Liver (tissue), 9 donors: ENCODE data around the gene RETN. TPM values are rescaled to one million over a fixed set of nuclear protein-coding genes. Genes with fewer than 3 reads are reported as not detected.

Source experiments
- DNase-seq: peaks from one replicate; pipeline ENCODE4 v3.0.0-alpha.2; 2017; ENCODE audit warnings: low spot score
- H3K27ac ChIP-seq, 2 donors: one replicate each; pipeline ENCODE4 v1.7.0; 2013; ENCODE audit warnings: inconsistent platforms in 2 of 2, low read length in 2 of 2, control low read depth in 1 of 2, low read depth in 1 of 2, mild to moderate bottlenecking in 1 of 2
- H3K27me3 ChIP-seq, 4 donors: one replicate each; pipeline versions ENCODE4 v1.6.1 to v1.7.0; 2013; ENCODE audit warnings: low read length in 3 of 4, inconsistent platforms in 1 of 4, mild to moderate bottlenecking in 1 of 4, moderate library complexity in 1 of 4; ENCODE audit not compliant: control insufficient read depth in 4 of 4, insufficient read depth in 4 of 4
- H3K36me3 ChIP-seq, 4 donors: one replicate each; pipeline versions ENCODE4 v1.6.1 to v1.7.0; 2013; ENCODE audit warnings: low read length in 3 of 4, mild to moderate bottlenecking in 3 of 4, low read depth in 1 of 4, moderate library complexity in 1 of 4; ENCODE audit not compliant: control insufficient read depth in 4 of 4, insufficient read depth in 3 of 4
- H3K4me1 ChIP-seq, 4 donors: one replicate each; pipeline versions ENCODE4 v1.6.1 to v1.7.0; 2013; ENCODE audit warnings: low read length in 3 of 4, mild to moderate bottlenecking in 3 of 4, moderate library complexity in 1 of 4; ENCODE audit not compliant: control insufficient read depth in 4 of 4, insufficient read depth in 4 of 4
- H3K4me3 ChIP-seq, 3 donors: one replicate each; pipeline versions ENCODE4 v1.6.1 to v1.7.0; 2013; ENCODE audit warnings: low read length in 3 of 3, control low read depth in 1 of 3, low read depth in 1 of 3, mild to moderate bottlenecking in 1 of 3
- H3K9ac ChIP-seq, 2 donors: one replicate each; pipeline ENCODE4 v1.7.0; 2013; ENCODE audit warnings: low read length in 2 of 2, mild to moderate bottlenecking in 2 of 2, moderate library complexity in 2 of 2, control low read depth in 1 of 2, low read depth in 1 of 2
- H3K9me3 ChIP-seq, 4 donors: one replicate each; pipeline versions ENCODE4 v1.6.1 to v1.7.0; 2013; ENCODE audit warnings: low read length in 3 of 4; ENCODE audit not compliant: control insufficient read depth in 4 of 4
- EGR1 ChIP-seq, 2 donors: IDR thresholded peaks; 2 replicates each; pipeline ENCODE4 v1.6.1; 2016 to 2018; ENCODE audit warnings: antibody characterized with exemption in 2 of 2, low read depth in 2 of 2
- FOXA1 ChIP-seq: IDR thresholded peaks from 2 replicates; pipeline ENCODE4 v1.6.1; 2016; ENCODE audit warnings: antibody characterized with exemption
- FOXA2 ChIP-seq: IDR thresholded peaks from 2 replicates; pipeline ENCODE4 v1.6.1; 2016; ENCODE audit warnings: antibody characterized with exemption
- GABPA ChIP-seq, 2 donors: IDR thresholded peaks in 1 of 2; conservative IDR thresholded peaks in 1 of 2; 2 replicates each; pipeline ENCODE4 v1.6.1; 2016; ENCODE audit warnings: antibody characterized with exemption in 2 of 2, mild to moderate bottlenecking in 1 of 2, moderate library complexity in 1 of 2
- HNF4A ChIP-seq, 2 donors: conservative IDR thresholded peaks; 2 replicates each; pipeline ENCODE4 v1.6.1; 2016; ENCODE audit warnings: antibody characterized with exemption in 2 of 2, mild to moderate bottlenecking in 2 of 2
- HNF4G ChIP-seq: IDR thresholded peaks from 2 replicates; pipeline ENCODE4 v1.6.1; 2016; ENCODE audit warnings: antibody characterized with exemption
- JUND ChIP-seq, 2 donors: IDR thresholded peaks; 2 replicates each; pipeline ENCODE4 v1.6.1; 2016; ENCODE audit warnings: antibody characterized with exemption in 2 of 2
- NR2F2 ChIP-seq: IDR thresholded peaks from 2 replicates; pipeline ENCODE4 v1.6.1; 2016; ENCODE audit warnings: antibody characterized with exemption
- RAD21 ChIP-seq, 2 donors: IDR thresholded peaks; 2 replicates each; pipeline ENCODE4 v1.6.1; 2016; ENCODE audit warnings: antibody characterized with exemption in 2 of 2, mild to moderate bottlenecking in 2 of 2
- RXRA ChIP-seq, 2 donors: IDR thresholded peaks; 2 replicates each; pipeline ENCODE4 v1.6.1; 2017 to 2018; ENCODE audit warnings: antibody characterized with exemption in 2 of 2, mild to moderate bottlenecking in 1 of 2
- SP1 ChIP-seq: IDR thresholded peaks from 2 replicates; pipeline ENCODE4 v1.6.1; 2018; ENCODE audit warnings: antibody characterized with exemption, mild to moderate bottlenecking
- TAF1 ChIP-seq: conservative IDR thresholded peaks from 2 replicates; pipeline ENCODE4 v1.6.1; 2016; ENCODE audit warnings: antibody characterized with exemption, mild to moderate bottlenecking
- YY1 ChIP-seq: IDR thresholded peaks from 2 replicates; pipeline ENCODE4 v1.6.1; 2016; ENCODE audit warnings: antibody characterized with exemption, mild to moderate bottlenecking
- WGBS: extraction: QIAGEN DNeasy Blood & Tissue Kit; methylation state at CpG from one replicate; pipeline ENCODE4 v1.1.7; 2013; 5-methylcytosine and 5-hydroxymethylcytosine counted together
- polyA plus RNA-seq, 2 donors: library from polyadenylated mRNA; stranded (reverse) in 1 of 2; unstranded in 1 of 2; fragments of 200-250 nt in 1 of 2; fragments of >200 nt in 1 of 2; fragmentation: Nextera tagmentation in 1 of 2; extraction: Ambion mirVana in 1 of 2; gene quantifications; one replicate each; pipeline versions ENCODE4 v1.2.1 to v1.2.3, GENCODE V29; 2013 to 2015
- total RNA-seq, 2 donors: library from RNA; depleted of rRNA; stranded (reverse); fragments of >200 nt; gene quantifications; one replicate each; pipeline ENCODE4 v1.2.3, GENCODE V29; 2014
- TF ChIP-seq, protein P1 (sequence below): IDR thresholded peaks from 2 replicates; pipeline ENCODE4 v1.6.1; 2016; ENCODE audit warnings: antibody characterized with exemption
- TF ChIP-seq, protein P2 (sequence below): IDR thresholded peaks from 2 replicates; pipeline ENCODE4 v1.6.1; 2016; ENCODE audit warnings: antibody characterized with exemption
- TF ChIP-seq, protein P3 (sequence below): IDR thresholded peaks from 2 replicates; pipeline ENCODE4 v1.6.1; 2016; ENCODE audit warnings: antibody characterized with exemption, mild to moderate bottlenecking
- TF ChIP-seq, protein P4 (sequence below): fragments of 150-350 bp; IDR thresholded peaks from 2 replicates; pipeline ENCODE4 v1.5.1; 2017; ENCODE audit warnings: improper control_type of control experiment, low read depth, low read length; ENCODE audit not compliant: missing input control
- TF ChIP-seq, protein P5 (sequence below): IDR thresholded peaks from 2 replicates; pipeline ENCODE4 v1.6.1; 2016; ENCODE audit warnings: antibody characterized with exemption
- donor health status: healthy.
- donor health status: healthy.
- donor health status: healthy.
- donor health status: healthy.
- donor health status: healthy.

RETN gene
- total and polyA plus RNA-seq, 4 donors = 1.9 to 11.5 TPM; not detected in 2

DNA sequence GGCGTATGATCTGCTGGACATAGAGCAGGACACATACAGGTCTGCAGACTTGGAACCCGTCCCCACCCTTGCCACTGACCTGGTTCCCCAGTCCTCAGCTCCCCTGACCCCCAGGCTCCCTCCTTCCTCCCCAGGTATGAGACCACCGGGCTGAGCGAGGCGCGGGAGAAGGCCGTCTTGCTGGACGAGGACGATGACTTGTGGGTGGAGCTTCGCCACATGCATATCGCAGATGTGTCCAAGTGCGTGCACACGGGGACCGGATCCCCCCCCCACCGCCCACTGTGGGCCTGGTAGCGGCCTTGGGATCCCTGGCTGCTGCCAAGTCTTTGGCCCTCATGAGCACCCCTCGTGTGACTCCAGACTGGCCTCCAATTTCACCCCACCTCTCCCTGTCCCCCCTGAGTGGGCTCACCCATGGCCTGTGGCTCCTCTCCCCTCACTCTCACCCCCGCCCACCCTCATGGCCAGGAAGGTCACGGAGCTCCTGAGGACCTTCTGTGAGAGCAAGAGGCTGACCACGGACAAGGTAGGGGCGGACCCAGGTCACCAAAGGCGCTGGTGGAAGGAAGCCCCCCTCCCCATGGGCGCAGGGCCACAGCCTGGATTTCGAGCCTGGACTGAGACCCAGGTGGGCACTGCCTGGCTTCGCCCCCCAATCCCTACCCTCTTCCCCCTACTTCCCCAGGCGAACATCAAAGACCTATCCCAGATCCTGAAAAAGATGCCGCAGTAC, 26.4 kb upstream of the RETN start:
- H3K27me3 ChIP-seq = no peaks in the 10 kb centered on the region
- H3K9me3 ChIP-seq = no peaks in the 10 kb centered on the region
- H3K4me1 ChIP-seq = peaks cover 0 to 10% (median 5%) of the 10 kb centered on the region in 4 donors
- DNase-seq = no peak
- TF ChIP-seq FOXA1 = no peak
- TF ChIP-seq HNF4G = no peak
- TF ChIP-seq FOXA2 = no peak
- TF ChIP-seq, protein P1, sequence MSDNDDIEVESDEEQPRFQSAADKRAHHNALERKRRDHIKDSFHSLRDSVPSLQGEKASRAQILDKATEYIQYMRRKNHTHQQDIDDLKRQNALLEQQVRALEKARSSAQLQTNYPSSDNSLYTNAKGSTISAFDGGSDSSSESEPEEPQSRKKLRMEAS = no peak
- no peak for TF ChIP-seq SP1
- no peak for TF ChIP-seq NR2F2
- TF ChIP-seq RAD21 (IDR thresholded peaks at IDR 0.05) = no peak
- no peak for TF ChIP-seq GABPA (IDR thresholded peaks at IDR 0.05 in 1 of 2, conservative IDR thresholded peaks at IDR 0.05 in 1 of 2)
- TF ChIP-seq, protein P2, sequence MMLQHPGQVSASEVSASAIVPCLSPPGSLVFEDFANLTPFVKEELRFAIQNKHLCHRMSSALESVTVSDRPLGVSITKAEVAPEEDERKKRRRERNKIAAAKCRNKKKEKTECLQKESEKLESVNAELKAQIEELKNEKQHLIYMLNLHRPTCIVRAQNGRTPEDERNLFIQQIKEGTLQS = no peak
- TF ChIP-seq, protein P3, sequence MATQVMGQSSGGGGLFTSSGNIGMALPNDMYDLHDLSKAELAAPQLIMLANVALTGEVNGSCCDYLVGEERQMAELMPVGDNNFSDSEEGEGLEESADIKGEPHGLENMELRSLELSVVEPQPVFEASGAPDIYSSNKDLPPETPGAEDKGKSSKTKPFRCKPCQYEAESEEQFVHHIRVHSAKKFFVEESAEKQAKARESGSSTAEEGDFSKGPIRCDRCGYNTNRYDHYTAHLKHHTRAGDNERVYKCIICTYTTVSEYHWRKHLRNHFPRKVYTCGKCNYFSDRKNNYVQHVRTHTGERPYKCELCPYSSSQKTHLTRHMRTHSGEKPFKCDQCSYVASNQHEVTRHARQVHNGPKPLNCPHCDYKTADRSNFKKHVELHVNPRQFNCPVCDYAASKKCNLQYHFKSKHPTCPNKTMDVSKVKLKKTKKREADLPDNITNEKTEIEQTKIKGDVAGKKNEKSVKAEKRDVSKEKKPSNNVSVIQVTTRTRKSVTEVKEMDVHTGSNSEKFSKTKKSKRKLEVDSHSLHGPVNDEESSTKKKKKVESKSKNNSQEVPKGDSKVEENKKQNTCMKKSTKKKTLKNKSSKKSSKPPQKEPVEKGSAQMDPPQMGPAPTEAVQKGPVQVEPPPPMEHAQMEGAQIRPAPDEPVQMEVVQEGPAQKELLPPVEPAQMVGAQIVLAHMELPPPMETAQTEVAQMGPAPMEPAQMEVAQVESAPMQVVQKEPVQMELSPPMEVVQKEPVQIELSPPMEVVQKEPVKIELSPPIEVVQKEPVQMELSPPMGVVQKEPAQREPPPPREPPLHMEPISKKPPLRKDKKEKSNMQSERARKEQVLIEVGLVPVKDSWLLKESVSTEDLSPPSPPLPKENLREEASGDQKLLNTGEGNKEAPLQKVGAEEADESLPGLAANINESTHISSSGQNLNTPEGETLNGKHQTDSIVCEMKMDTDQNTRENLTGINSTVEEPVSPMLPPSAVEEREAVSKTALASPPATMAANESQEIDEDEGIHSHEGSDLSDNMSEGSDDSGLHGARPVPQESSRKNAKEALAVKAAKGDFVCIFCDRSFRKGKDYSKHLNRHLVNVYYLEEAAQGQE = no peak
- no peak for TF ChIP-seq JUND (IDR thresholded peaks at IDR 0.05)
- TF ChIP-seq TAF1 = no peak
- TF ChIP-seq, protein P4, sequence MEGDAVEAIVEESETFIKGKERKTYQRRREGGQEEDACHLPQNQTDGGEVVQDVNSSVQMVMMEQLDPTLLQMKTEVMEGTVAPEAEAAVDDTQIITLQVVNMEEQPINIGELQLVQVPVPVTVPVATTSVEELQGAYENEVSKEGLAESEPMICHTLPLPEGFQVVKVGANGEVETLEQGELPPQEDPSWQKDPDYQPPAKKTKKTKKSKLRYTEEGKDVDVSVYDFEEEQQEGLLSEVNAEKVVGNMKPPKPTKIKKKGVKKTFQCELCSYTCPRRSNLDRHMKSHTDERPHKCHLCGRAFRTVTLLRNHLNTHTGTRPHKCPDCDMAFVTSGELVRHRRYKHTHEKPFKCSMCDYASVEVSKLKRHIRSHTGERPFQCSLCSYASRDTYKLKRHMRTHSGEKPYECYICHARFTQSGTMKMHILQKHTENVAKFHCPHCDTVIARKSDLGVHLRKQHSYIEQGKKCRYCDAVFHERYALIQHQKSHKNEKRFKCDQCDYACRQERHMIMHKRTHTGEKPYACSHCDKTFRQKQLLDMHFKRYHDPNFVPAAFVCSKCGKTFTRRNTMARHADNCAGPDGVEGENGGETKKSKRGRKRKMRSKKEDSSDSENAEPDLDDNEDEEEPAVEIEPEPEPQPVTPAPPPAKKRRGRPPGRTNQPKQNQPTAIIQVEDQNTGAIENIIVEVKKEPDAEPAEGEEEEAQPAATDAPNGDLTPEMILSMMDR = no peak
- TF ChIP-seq, protein P5, sequence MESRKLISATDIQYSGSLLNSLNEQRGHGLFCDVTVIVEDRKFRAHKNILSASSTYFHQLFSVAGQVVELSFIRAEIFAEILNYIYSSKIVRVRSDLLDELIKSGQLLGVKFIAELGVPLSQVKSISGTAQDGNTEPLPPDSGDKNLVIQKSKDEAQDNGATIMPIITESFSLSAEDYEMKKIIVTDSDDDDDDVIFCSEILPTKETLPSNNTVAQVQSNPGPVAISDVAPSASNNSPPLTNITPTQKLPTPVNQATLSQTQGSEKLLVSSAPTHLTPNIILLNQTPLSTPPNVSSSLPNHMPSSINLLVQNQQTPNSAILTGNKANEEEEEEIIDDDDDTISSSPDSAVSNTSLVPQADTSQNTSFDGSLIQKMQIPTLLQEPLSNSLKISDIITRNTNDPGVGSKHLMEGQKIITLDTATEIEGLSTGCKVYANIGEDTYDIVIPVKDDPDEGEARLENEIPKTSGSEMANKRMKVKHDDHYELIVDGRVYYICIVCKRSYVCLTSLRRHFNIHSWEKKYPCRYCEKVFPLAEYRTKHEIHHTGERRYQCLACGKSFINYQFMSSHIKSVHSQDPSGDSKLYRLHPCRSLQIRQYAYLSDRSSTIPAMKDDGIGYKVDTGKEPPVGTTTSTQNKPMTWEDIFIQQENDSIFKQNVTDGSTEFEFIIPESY = no peak
- TF ChIP-seq EGR1 (IDR thresholded peaks at IDR 0.05; ENCODE audit: low read depth in 2 of 2) = no peak
- no peak for TF ChIP-seq RXRA (IDR thresholded peaks at IDR 0.05)
- no peak for TF ChIP-seq HNF4A (conservative IDR thresholded peaks at IDR 0.05)
- TF ChIP-seq YY1 = no peak
- H3K36me3 ChIP-seq = peaks cover 0 to 3% (median 0%) of the 10 kb centered on the region in 4 donors
- no peak overlapping the region for H3K4me3 ChIP-seq
- no peak overlapping the region for H3K27ac ChIP-seq
- 94% methylated on average over 27 of the region's 27 CpGs for WGBS
- no peak overlapping the region for H3K9ac ChIP-seq
